HEK293T (cell line): ENCODE measurements around the gene MROH8.

Source experiments
- CTCF ChIA-PET: fragments of 350-600 bp; formaldehyde crosslinking; extraction: SDS; loops from one replicate; lab custom pipeline; 2021; ENCODE audit warnings: antibody characterized with exemption, inconsistent platforms; lab: Yijun Ruan, JAX
- POLR2A ChIA-PET: fragments of 350-600 bp; formaldehyde crosslinking; extraction: SDS; loops from one replicate; lab custom pipeline; 2020; ENCODE audit warnings: antibody characterized with exemption, inconsistent platforms; lab: Yijun Ruan, JAX
- DNase-seq: peaks from one replicate; pipeline ENCODE4 v3.0.0; 2012; ENCODE audit warnings: mixed read lengths; ENCODE audit errors: extremely low spot score
- ARNT ChIP-seq: fragments of 450-650 bp; IDR thresholded peaks from 2 replicates; pipeline ENCODE4 v1.6.1; 2017; ENCODE audit warnings: mild to moderate bottlenecking
- BHLHE40 ChIP-seq: fragments of 450-650 bp; IDR thresholded peaks from 2 replicates; pipeline ENCODE4 v1.6.1; 2016; ENCODE audit warnings: mild to moderate bottlenecking, moderate library complexity, borderline replicate concordance
- CTBP1 ChIP-seq: fragments of 450-650 bp; IDR thresholded peaks from 2 replicates; pipeline ENCODE4 v1.6.1; 2016; ENCODE audit warnings: borderline replicate concordance
- ELF4 ChIP-seq: fragments of 450-650 bp; IDR thresholded peaks from 2 replicates; pipeline ENCODE4 v1.6.1; 2017; ENCODE audit warnings: antibody characterized with exemption
- FOXA1 ChIP-seq: fragments of 450-650 bp; IDR thresholded peaks from 2 replicates; pipeline ENCODE4 v1.6.1; 2016; ENCODE audit warnings: mild to moderate bottlenecking
- FOXK2 ChIP-seq: fragments of 450-650 bp; IDR thresholded peaks from 2 replicates; pipeline ENCODE4 v1.6.1; 2016; ENCODE audit warnings: mild to moderate bottlenecking
- FOXM1 ChIP-seq: fragments of 450-650 bp; IDR thresholded peaks from 2 replicates; pipeline ENCODE4 v1.6.1; 2017; ENCODE audit warnings: mild to moderate bottlenecking, borderline replicate concordance
- HDGF ChIP-seq: fragments of 450-650 bp; IDR thresholded peaks from 2 replicates; pipeline ENCODE4 v1.6.1; 2017; ENCODE audit warnings: antibody characterized with exemption, borderline replicate concordance
- L3MBTL2 ChIP-seq: fragments of 450-650 bp; conservative IDR thresholded peaks from 2 replicates; pipeline ENCODE4 v1.6.1; 2016; ENCODE audit warnings: mild to moderate bottlenecking
- LEF1 ChIP-seq: fragments of 450-650 bp; IDR thresholded peaks from 2 replicates; pipeline ENCODE4 v1.6.1; 2017; ENCODE audit warnings: mild to moderate bottlenecking, borderline replicate concordance
- NFRKB ChIP-seq: fragments of 450-650 bp; IDR thresholded peaks from 2 replicates; pipeline ENCODE4 v1.6.1; 2016; ENCODE audit warnings: mild to moderate bottlenecking, moderate library complexity
- SP1 ChIP-seq: fragments of 450-650 bp; IDR thresholded peaks from 2 replicates; pipeline ENCODE4 v1.6.1; 2017
- SUZ12 ChIP-seq: fragments of 450-650 bp; IDR thresholded peaks from 2 replicates; pipeline ENCODE4 v1.6.1; 2016; ENCODE audit warnings: mild to moderate bottlenecking
- TARDBP ChIP-seq: fragments of 450-650 bp; IDR thresholded peaks from 2 replicates; pipeline ENCODE4 v1.6.1; 2016
- ZNF384 ChIP-seq: fragments of 450-650 bp; IDR thresholded peaks from 2 replicates; pipeline ENCODE4 v1.6.1; 2016
- TF ChIP-seq, protein P1 (sequence below): fragments of 450-650 bp; IDR thresholded peaks from 2 replicates; pipeline ENCODE4 v1.6.1; 2016

Gene MROH8

GRCh38 chr20:37108676-37109075 lies 70.7 kb downstream of the MROH8 start:
- no peak for TF ChIP-seq TARDBP
- ChIA-PET CTCF (no interaction called here), POLR2A (interaction anchor here (1.1 kb wide), 1 partner anchor 13 kb away, joined by 5 read pairs; the partner anchor contains the start of gene RBL1)
- DNase-seq: no peak

GRCh38 chr20:37102571-37102970 lies 76.8 kb downstream of the MROH8 start:
- no peak for DNase-seq
- TF ChIP-seq CTBP1 (no peak), SP1 (no peak), ARNT (no peak), FOXA1 (no peak), LEF1 (no peak), L3MBTL2 (no peak), SUZ12 (no peak), ZNF384 (no peak), FOXM1 (no peak), ELF4 (no peak), BHLHE40 (no peak), HDGF (no peak)
- TF ChIP-seq, protein P1, sequence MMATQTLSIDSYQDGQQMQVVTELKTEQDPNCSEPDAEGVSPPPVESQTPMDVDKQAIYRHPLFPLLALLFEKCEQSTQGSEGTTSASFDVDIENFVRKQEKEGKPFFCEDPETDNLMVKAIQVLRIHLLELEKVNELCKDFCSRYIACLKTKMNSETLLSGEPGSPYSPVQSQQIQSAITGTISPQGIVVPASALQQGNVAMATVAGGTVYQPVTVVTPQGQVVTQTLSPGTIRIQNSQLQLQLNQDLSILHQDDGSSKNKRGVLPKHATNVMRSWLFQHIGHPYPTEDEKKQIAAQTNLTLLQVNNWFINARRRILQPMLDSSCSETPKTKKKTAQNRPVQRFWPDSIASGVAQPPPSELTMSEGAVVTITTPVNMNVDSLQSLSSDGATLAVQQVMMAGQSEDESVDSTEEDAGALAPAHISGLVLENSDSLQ: no peak
- POLR2A ChIA-PET: no interaction called here
- CTCF ChIA-PET: no interaction called here

- CTCF ChIA-PET: no interaction called here
- no peak for TF ChIP-seq LEF1
- TF ChIP-seq ARNT: no peak
- no peak for TF ChIP-seq FOXM1
- TF ChIP-seq FOXK2: no peak
- no peak for TF ChIP-seq NFRKB
- TF ChIP-seq CTBP1: no peak
- no peak for TF ChIP-seq ZNF384
- no peak for TF ChIP-seq BHLHE40
- TF ChIP-seq L3MBTL2: no peak
- no peak for TF ChIP-seq SP1
- no peak for TF ChIP-seq TARDBP
- TF ChIP-seq ELF4: no peak
- no peak for TF ChIP-seq FOXA1
- TF ChIP-seq HDGF: no peak
- TF ChIP-seq SUZ12: no peak
- TF ChIP-seq, protein P1: no peak
- DNase-seq: no peak
- POLR2A ChIA-PET: interaction anchor here (1.1 to 2.7 kb wide), 10 partner anchors 10 to 82 kb away, joined by 5 to 31 read pairs (median 7); partner anchors contain the start of genes MROH8 and RPN2
These were observed 82.8 kb downstream of the MROH8 start for GRCh38 chr20:37096415-37097041.

DNA sequence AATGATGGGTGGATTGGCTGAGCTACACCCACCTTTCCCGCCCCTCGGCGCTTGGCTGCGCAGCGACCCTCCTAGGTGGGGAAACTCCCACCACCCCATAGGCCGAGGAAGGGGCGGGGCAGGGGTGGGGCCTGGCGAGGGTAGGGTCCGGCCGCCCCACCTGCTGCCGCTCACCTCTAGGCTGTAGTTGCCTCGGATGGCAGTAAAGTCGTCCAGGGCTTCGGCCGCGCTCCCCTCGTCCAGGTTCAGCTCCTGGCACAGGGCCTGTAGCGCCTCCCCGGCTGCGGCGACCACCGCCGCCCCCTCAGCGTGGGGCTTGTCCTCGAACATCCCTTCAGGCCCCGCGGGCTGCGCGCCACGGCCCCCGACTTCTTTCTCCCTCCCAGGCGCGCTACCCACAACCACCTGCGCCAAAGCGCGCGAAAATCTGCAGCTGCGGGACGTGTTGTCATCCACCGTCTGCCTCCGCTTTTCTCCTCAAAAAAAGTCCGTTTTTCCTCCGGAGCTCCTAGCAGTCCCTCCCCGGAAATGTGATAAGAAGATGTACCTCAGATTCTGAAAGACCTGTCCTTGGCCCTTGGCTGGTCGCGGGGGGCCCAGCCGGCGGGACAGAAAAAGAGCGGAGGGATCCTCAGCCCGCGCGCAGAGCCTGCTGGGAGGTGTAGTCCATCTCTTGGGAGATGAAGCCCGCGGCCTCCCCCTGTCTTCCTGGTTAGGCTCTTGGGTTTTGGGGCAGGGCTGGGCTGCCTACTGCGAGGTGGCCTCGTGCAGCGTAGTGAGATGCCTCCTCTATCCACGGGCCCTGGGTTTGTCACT lies 83.5 kb downstream of the MROH8 start, which contains the start of gene RBL1:
Gene RBL1 (minus strand): TSS at position 399 of the 816 bp plus-strand sequence. CDS start 69 bp downstream, at position 330.
- POLR2A ChIA-PET: interaction anchor here (0.9 to 2.7 kb wide), 15 partner anchors 9 to 83 kb away, joined by 3 to 31 read pairs (median 6); partner anchors contain the start of genes MROH8 and RPN2
- CTCF ChIA-PET: interaction anchor here (0.9 kb wide), 1 partner anchor 96 kb away, joined by 3 read pairs; no protein-coding TSS in a partner anchor
- peak; percentile 80 for DNase-seq
- TF ChIP-seq FOXK2 (peak; percentile 69; the same call in 1 of the 2 replicates), ELF4 (peak; percentile 76), SUZ12 (peak; percentile 81), ARNT (peak; percentile 46; the same call in 1 of the 2 replicates), HDGF (0 out of 2 replicates have a peak, but pooled peaks have one; percentile 18), CTBP1 (peak; percentile 76), LEF1 (no peak), FOXA1 (no peak), L3MBTL2 (peak; percentile 99), NFRKB (peak; percentile 86), TARDBP (no peak; the same call in 1 of the 2 replicates)
- TF ChIP-seq, protein P1: 0 out of 2 replicates have a peak, but pooled peaks have one; percentile 26

DNA sequence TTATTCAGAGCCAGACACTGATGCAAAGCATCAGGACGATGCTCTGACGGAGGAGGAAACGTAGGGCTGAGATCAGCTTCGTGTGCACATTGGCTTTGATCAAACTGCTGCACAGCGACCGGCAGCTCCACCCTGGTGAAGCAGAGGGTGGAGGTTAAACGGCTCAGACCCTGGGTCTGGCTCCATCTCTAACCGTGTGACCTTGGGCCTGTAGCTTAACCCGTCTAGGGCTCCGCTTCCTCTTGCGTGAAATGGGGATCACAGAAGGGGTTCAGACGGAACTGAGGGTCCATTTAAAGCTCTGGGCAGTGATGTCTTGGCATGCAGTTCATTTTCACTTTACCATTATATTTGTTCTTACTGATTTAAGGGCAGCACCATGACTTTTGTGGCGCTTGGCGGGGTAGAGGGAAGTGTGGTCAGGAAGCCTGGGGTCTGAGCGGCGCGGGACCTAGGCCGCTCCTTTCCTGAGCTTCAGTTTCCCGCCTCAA lies 84.2 kb downstream of the MROH8 start:
- POLR2A ChIA-PET: interaction anchor here (0.6 to 2.7 kb wide), 16 partner anchors 8 to 84 kb away, joined by 3 to 31 read pairs (median 6); partner anchors contain the start of genes MROH8 and RPN2
- CTCF ChIA-PET: interaction anchor here (0.9 kb wide), 1 partner anchor 97 kb away, joined by 3 read pairs; no protein-coding TSS in a partner anchor
- TF ChIP-seq FOXA1 (no peak), NFRKB (no peak), TARDBP (no peak), CTBP1 (no peak), ELF4 (no peak), LEF1 (no peak), ARNT (no peak), SP1 (no peak), FOXK2 (no peak)
- DNase-seq: peak; percentile 30
